Activated CD8-positive, alpha-beta memory T cell treated with anti-CD3 and anti-CD28 coated beads, Interleukin-2, amount 10 ng/mL, durations not matched to agents 7 days and 5 days (primary cell): ENCODE data around the gene NGEF. TPM values are rescaled to one million over a fixed set of nuclear protein-coding genes. Genes with fewer than 3 reads are reported as not detected.
"Not testable (repeated sequence)": the region's sequence is repeated elsewhere in the genome, so short reads cannot be mapped to it uniquely, and the experiment has no call there.

Source experiments
- ATAC-seq: fragments of 150-1000 bp; cut with Tn5 transposase; one replicate; pipeline ENCODE4 v1.10.0; 2021; ENCODE audit warnings: moderate library complexity
- CTCF ChIA-PET: fragments of 350-600 bp; sonication (Branson Sonifier 250); formaldehyde crosslinking; loops from one replicate; lab custom pipeline; 2021; ENCODE audit warnings: antibody characterized with exemption; lab: Charles Lee
- DNase-seq: peaks from one replicate; pipeline ENCODE4 v3.0.0-alpha.2; 2020
- H3K27ac Mint-ChIP-seq: one replicate; pipeline ENCODE4 v1.8.0; 2021; ENCODE audit warnings: mild to moderate bottlenecking, mixed read lengths
- H3K27me3 Mint-ChIP-seq: one replicate; pipeline ENCODE4 v1.8.0; 2021; ENCODE audit warnings: mixed read lengths
- H3K36me3 Mint-ChIP-seq: one replicate; pipeline ENCODE4 v1.8.0; 2021; ENCODE audit warnings: mild to moderate bottlenecking, mixed read lengths
- H3K4me1 Mint-ChIP-seq: one replicate; pipeline ENCODE4 v1.8.0; 2021; ENCODE audit warnings: mixed read lengths
- H3K4me3 Mint-ChIP-seq: one replicate; pipeline ENCODE4 v1.8.0; 2021; ENCODE audit warnings: mild to moderate bottlenecking, moderate library complexity, mixed read lengths
- H3K9me3 Mint-ChIP-seq: one replicate; pipeline ENCODE4 v1.8.0; 2022; ENCODE audit warnings: low read depth, mixed read lengths
- total RNA-seq, 2 experiments: library from RNA; stranded (reverse); gene quantifications; one replicate each; pipeline ENCODE4 v1.2.3, GENCODE V29; 2021

NGEF gene
- total RNA-seq, 2 experiments from 2014 or later: not detected

- ATAC-seq (no peak), DNase-seq (no peak)
- no peaks in the 10 kb centered on the region for H3K4me1 Mint-ChIP-seq
- no peaks in the 10 kb centered on the region for H3K36me3 Mint-ChIP-seq
- no peak overlapping the region for H3K4me3 Mint-ChIP-seq
- H3K9me3 Mint-ChIP-seq: no peaks in the 10 kb centered on the region
- CTCF ChIA-PET: no interaction called here
- H3K27me3 Mint-ChIP-seq: no peaks in the 10 kb centered on the region
- H3K27ac Mint-ChIP-seq: no peak overlapping the region
Observed at GRCh38 chr2:232865165-232865564, 147.9 kb downstream of the NGEF start.

- Mint-ChIP-seq H3K27ac (no peak overlapping the region), H3K4me1 (no peaks in the 10 kb centered on the region), H3K9me3 (no peaks in the 10 kb centered on the region), H3K4me3 (no peak overlapping the region), H3K36me3 (no peaks in the 10 kb centered on the region), H3K27me3 (no peaks in the 10 kb centered on the region)
- CTCF ChIA-PET: no interaction called here
- peak; percentile 35 for DNase-seq
- ATAC-seq: no peak
Observed at GRCh38 chr2:232863996-232864395, 149.1 kb downstream of the NGEF start.

GRCh38 chr2:232861353-232861752, 151.7 kb downstream of the NGEF start:
- no peaks in the 10 kb centered on the region for H3K27me3 Mint-ChIP-seq
- H3K4me3 Mint-ChIP-seq: no peak overlapping the region
- ATAC-seq (no peak), DNase-seq (no peak)
- no peaks in the 10 kb centered on the region for H3K9me3 Mint-ChIP-seq
- no peaks in the 10 kb centered on the region for H3K4me1 Mint-ChIP-seq
- H3K27ac Mint-ChIP-seq: no peak overlapping the region
- peaks cover 14% of the 10 kb centered on the region for H3K36me3 Mint-ChIP-seq
- CTCF ChIA-PET: no interaction called here

GRCh38 chr2:232860593-232861241, 152.3 kb downstream of the NGEF start:
- H3K27me3 Mint-ChIP-seq: no peaks in the 10 kb centered on the region
- H3K4me1 Mint-ChIP-seq: no peaks in the 10 kb centered on the region
- no peaks in the 10 kb centered on the region for H3K9me3 Mint-ChIP-seq
- no peak for ATAC-seq
- CTCF ChIA-PET: interaction anchor here (0.6 kb wide), 1 partner anchor 119 kb away, joined by 3 read pairs; no protein-coding TSS in a partner anchor
- no peak overlapping the region for H3K4me3 Mint-ChIP-seq
- no peak for DNase-seq
- peaks cover 15% of the 10 kb centered on the region for H3K36me3 Mint-ChIP-seq
- no peak overlapping the region for H3K27ac Mint-ChIP-seq

GRCh38 chr2:232859385-232859916, 153.6 kb downstream of the NGEF start:
- H3K36me3 Mint-ChIP-seq: peaks cover 15% of the 10 kb centered on the region
- no peaks in the 10 kb centered on the region for H3K4me1 Mint-ChIP-seq
- DNase-seq (no peak), ATAC-seq (no peak)
- H3K27ac Mint-ChIP-seq: no peak overlapping the region
- H3K4me3 Mint-ChIP-seq: no peak overlapping the region
- H3K27me3 Mint-ChIP-seq: no peaks in the 10 kb centered on the region
- no peaks in the 10 kb centered on the region for H3K9me3 Mint-ChIP-seq
- CTCF ChIA-PET: interaction anchor here (0.6 kb wide), 1 partner anchor 8 kb away, joined by 3 read pairs; no protein-coding TSS in a partner anchor

GRCh38 chr2:232857158-232857563, 155.9 kb downstream of the NGEF start:
- ATAC-seq: no peak
- peaks cover 2% of the 10 kb centered on the region for H3K4me1 Mint-ChIP-seq
- H3K27me3 Mint-ChIP-seq: no peaks in the 10 kb centered on the region
- DNase-seq: no peak
- CTCF ChIA-PET: interaction anchor here (0.7 kb wide), 1 partner anchor 197 kb away, joined by 3 read pairs; no protein-coding TSS in a partner anchor
- H3K27ac Mint-ChIP-seq: no peak overlapping the region
- H3K36me3 Mint-ChIP-seq: peaks cover 18% of the 10 kb centered on the region
- H3K4me3 Mint-ChIP-seq: no peak overlapping the region
- H3K9me3 Mint-ChIP-seq: no peaks in the 10 kb centered on the region

- Mint-ChIP-seq H3K9me3 (no peaks in the 10 kb centered on the region), H3K27ac (no peak overlapping the region), H3K4me1 (peaks cover 2% of the 10 kb centered on the region), H3K4me3 (no peak overlapping the region), H3K27me3 (no peaks in the 10 kb centered on the region), H3K36me3 (peaks cover 25% of the 10 kb centered on the region)
- ATAC-seq (no peak), DNase-seq (no peak)
- CTCF ChIA-PET: interaction anchor here (0.9 to 4.0 kb wide), 6 partner anchors 118 to 409 kb away, joined by 3 to 21 read pairs (median 3); partner anchors contain the start of gene ATG16L1
Observed at GRCh38 chr2:232854082-232854481, 159.0 kb downstream of the NGEF start.

GRCh38 chr2:232852676-232853075, 160.4 kb downstream of the NGEF start:
- Mint-ChIP-seq H3K27ac (no peak overlapping the region), H3K27me3 (no peaks in the 10 kb centered on the region), H3K4me3 (no peak overlapping the region), H3K36me3 (peaks cover 27% of the 10 kb centered on the region), H3K4me1 (peaks cover 2% of the 10 kb centered on the region), H3K9me3 (no peaks in the 10 kb centered on the region)
- no peak for DNase-seq
- ATAC-seq: no peak
- CTCF ChIA-PET: interaction anchor here (0.8 to 4.0 kb wide), 10 partner anchors 8 to 398 kb away, joined by 3 to 21 read pairs (median 4); partner anchors contain the start of genes ATG16L1 and INPP5D

- CTCF ChIA-PET: interaction anchor here (1.1 to 4.0 kb wide), 3 partner anchors 8 to 398 kb away, joined by 3 to 21 read pairs (median 4); partner anchors contain the start of gene ATG16L1
- H3K4me1 Mint-ChIP-seq, ATAC-seq, H3K9me3 Mint-ChIP-seq, H3K4me3 Mint-ChIP-seq, H3K27me3 Mint-ChIP-seq, H3K27ac Mint-ChIP-seq, DNase-seq: not testable (repeated sequence)
- H3K36me3 Mint-ChIP-seq: peaks cover 25% of the 10 kb centered on the region
Observed at GRCh38 chr2:232852081-232852480, 161.0 kb downstream of the NGEF start.

GRCh38 chr2:232850039-232850438, 163.0 kb downstream of the NGEF start:
- DNase-seq (no peak), ATAC-seq (no peak)
- Mint-ChIP-seq H3K27ac (no peak overlapping the region), H3K36me3 (peaks cover 24% of the 10 kb centered on the region), H3K9me3 (no peaks in the 10 kb centered on the region), H3K27me3 (no peaks in the 10 kb centered on the region), H3K4me3 (no peak overlapping the region), H3K4me1 (peaks cover 4% of the 10 kb centered on the region)
- CTCF ChIA-PET: interaction anchor here (1.0 to 1.8 kb wide), 2 partner anchors 17 to 204 kb away, joined by 3 to 5 read pairs; no protein-coding TSS in a partner anchor

- Mint-ChIP-seq H3K27ac (no peak overlapping the region), H3K4me3 (no peak overlapping the region), H3K9me3 (no peaks in the 10 kb centered on the region), H3K36me3 (peaks cover 29% of the 10 kb centered on the region), H3K27me3 (no peaks in the 10 kb centered on the region), H3K4me1 (peaks cover 9% of the 10 kb centered on the region)
- DNase-seq: no peak
- ATAC-seq: no peak
- CTCF ChIA-PET: no interaction called here
Observed at GRCh38 chr2:232846055-232846454, 167.0 kb downstream of the NGEF start.

GRCh38 chr2:232843834-232844233, 169.2 kb downstream of the NGEF start:
- H3K9me3 Mint-ChIP-seq: no peaks in the 10 kb centered on the region
- CTCF ChIA-PET: interaction anchor here (0.8 to 1.0 kb wide), 3 partner anchors 9 to 210 kb away, joined by 3 to 4 read pairs (median 4); no protein-coding TSS in a partner anchor
- H3K4me3 Mint-ChIP-seq: no peak overlapping the region
- no peak for ATAC-seq
- no peak overlapping the region for H3K27ac Mint-ChIP-seq
- no peaks in the 10 kb centered on the region for H3K27me3 Mint-ChIP-seq
- peaks cover 40% of the 10 kb centered on the region for H3K36me3 Mint-ChIP-seq
- peaks cover 20% of the 10 kb centered on the region for H3K4me1 Mint-ChIP-seq
- no peak for DNase-seq

- no peaks in the 10 kb centered on the region for H3K9me3 Mint-ChIP-seq
- H3K27me3 Mint-ChIP-seq: no peaks in the 10 kb centered on the region
- CTCF ChIA-PET: interaction anchor here (1.2 to 1.7 kb wide), 3 partner anchors 10 to 186 kb away, joined by 3 to 5 read pairs (median 3); no protein-coding TSS in a partner anchor
- H3K27ac Mint-ChIP-seq: peak overlapping the region; percentile 54
- peaks cover 43% of the 10 kb centered on the region for H3K36me3 Mint-ChIP-seq
- no peak for DNase-seq
- peaks cover 32% of the 10 kb centered on the region for H3K4me1 Mint-ChIP-seq
- no peak overlapping the region for H3K4me3 Mint-ChIP-seq
- ATAC-seq: no peak
Observed at GRCh38 chr2:232842689-232843088, 170.4 kb downstream of the NGEF start.
